ENCODE results near the gene TCP11L2. TPM values are rescaled to one million over a fixed set of nuclear protein-coding genes. Genes with fewer than 3 reads are reported as not detected.

Gene TCP11L2
- total and polyA plus RNA-seq, 2 of the 13 experiments (the other 11 are each of a cell fraction or from before 2014, with no cell fraction given) = 4.6 to 24.1 TPM

DNA sequence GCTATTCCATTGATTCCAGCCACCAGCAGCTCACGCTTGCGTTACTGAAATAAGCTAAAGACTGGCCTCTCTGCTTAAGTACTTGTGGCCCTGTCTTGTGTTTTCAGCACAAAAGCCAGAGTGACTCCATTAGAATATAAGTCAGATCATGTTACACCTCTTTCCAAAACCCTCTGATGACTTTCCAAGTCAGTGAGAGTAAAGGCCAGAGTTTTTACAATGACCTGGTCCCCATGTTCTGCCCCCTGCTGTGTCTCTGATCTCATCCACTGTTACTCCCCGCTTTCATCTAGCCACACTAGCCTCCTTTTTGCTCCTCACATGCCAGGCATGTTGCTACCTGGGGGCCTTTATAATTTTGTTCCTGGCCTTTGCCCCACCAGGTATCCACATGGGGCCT is 47.8 kb upstream of the TCP11L2 start:
- Histone ChIP-seq H3K4me1 (ENCODE audit: insufficient read depth, low read length) (peaks cover 12% of the 10 kb centered on the region), H3K36me3 (replicated peaks in 1 of 2; ENCODE audit: control insufficient read depth in 1 of 2, insufficient read depth in 2 of 2, low read length in 2 of 2) (no peaks in the 10 kb centered on the region), H3K9me3 (ENCODE audit: low read length) (no peaks in the 10 kb centered on the region), H2AFZ (ENCODE audit: low read length) (no peak overlapping the region), H3K27me3 (ENCODE audit: control insufficient read depth in 1 of 2, insufficient read depth in 2 of 2, low read length in 2 of 2) (0 out of 5 replicates have a peak, but pooled peaks cover 0 to 3% of the 10 kb centered on the region in 2 experiments), H3K4me2 (ENCODE audit: low read depth, low read length) (no peak overlapping the region), H3K27ac (ENCODE audit: extremely low read length, insufficient read depth, low read length) (no peak overlapping the region), H3K4me3 (replicated peaks in 1 of 3; ENCODE audit: insufficient read depth in 1 of 3, low read depth in 2 of 3, low read length in 3 of 3) (no peak overlapping the region), H3K79me2 (ENCODE audit: insufficient read depth, low read length) (no peaks in the 10 kb centered on the region), H3K9ac (ENCODE audit: insufficient read depth, low read depth, low read length) (no peak overlapping the region), H4K20me1 (ENCODE audit: insufficient read depth, low read length) (no peaks in the 10 kb centered on the region)
- FAIRE-seq = no peak
- ChIA-PET POLR2A (no interaction called here), CTCF (ENCODE audit: low intra/inter-chr PET ratio, low total read pairs) (no interaction called here)
- no TSS peak for BruUV-seq (replicated peaks)
- WGBS (ENCODE audit: low lambda C conversion rate) = 69% methylated on average over 3 of the region's 3 CpGs
- DNase-seq (ENCODE audit: low spot score) = no peak
- in situ Hi-C loops (cut with HindIII; ENCODE audit: extremely low pct_ligation_motif_present, low pct_unique_long_range_greater_than_20kb) = no loop called here
- intact Hi-C loops (cut with micrococcal nuclease; ENCODE audit: unreplicated experiment) = no loop called here
- ATAC-seq = no peak
- TF ChIP-seq, protein P1, sequence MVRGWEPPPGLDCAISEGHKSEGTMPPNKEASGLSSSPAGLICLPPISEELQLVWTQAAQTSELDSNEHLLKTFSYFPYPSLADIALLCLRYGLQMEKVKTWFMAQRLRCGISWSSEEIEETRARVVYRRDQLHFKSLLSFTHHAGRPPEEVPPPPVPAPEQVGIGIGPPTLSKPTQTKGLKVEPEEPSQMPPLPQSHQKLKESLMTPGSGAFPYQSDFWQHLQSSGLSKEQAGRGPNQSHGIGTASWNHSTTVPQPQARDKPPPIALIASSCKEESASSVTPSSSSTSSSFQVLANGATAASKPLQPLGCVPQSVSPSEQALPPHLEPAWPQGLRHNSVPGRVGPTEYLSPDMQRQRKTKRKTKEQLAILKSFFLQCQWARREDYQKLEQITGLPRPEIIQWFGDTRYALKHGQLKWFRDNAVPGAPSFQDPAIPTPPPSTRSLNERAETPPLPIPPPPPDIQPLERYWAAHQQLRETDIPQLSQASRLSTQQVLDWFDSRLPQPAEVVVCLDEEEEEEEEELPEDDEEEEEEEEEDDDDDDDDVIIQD (CRISPR knock-in tag; IDR thresholded peaks at IDR 0.05; ENCODE audit: low read depth) = no peak
- TF ChIP-seq SRSF9 (IDR thresholded peaks at IDR 0.05; ENCODE audit: borderline replicate concordance, insufficient read depth, low read depth, low read length, poor library complexity, severe bottlenecking) (no peak), ZNF138 (CRISPR knock-in tag; IDR thresholded peaks at IDR 0.05; ENCODE audit: low read depth) (no peak), ADNP (CRISPR knock-in tag; IDR thresholded peaks at IDR 0.05) (no peak), ZKSCAN8 (CRISPR knock-in tag; IDR thresholded peaks at IDR 0.05; ENCODE audit: borderline replicate concordance) (no peak), RXRA (CRISPR knock-in tag; IDR thresholded peaks at IDR 0.05) (no peak), CBX5 (CRISPR knock-in tag; IDR thresholded peaks at IDR 0.05; ENCODE audit: borderline replicate concordance) (no peak)
- TF ChIP-seq, protein P2, sequence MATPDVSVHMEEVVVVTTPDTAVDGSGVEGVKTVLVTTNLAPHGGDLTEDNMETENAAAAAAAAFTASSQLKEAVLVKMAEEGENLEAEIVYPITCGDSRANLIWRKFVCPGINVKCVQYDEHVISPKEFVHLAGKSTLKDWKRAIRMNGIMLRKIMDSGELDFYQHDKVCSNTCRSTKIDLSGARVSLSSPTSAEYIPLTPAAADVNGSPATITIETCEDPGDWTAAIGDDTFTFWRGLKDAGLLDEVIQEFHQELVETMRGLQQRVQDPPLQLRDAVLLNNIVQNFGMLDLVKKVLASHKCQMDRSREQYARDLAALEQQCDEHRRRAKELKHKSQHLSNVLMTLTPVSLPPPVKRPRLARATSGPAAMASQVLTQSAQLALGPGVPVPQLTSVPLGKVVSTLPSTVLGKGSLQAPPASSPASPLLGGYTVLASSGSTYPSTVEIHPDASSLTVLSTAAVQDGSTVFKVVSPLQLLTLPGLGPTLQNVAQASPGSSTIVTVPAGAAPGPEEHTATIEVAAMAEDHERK (CRISPR knock-in tag; IDR thresholded peaks at IDR 0.05; ENCODE audit: low read depth) = no peak
- TF ChIP-seq, protein P3, sequence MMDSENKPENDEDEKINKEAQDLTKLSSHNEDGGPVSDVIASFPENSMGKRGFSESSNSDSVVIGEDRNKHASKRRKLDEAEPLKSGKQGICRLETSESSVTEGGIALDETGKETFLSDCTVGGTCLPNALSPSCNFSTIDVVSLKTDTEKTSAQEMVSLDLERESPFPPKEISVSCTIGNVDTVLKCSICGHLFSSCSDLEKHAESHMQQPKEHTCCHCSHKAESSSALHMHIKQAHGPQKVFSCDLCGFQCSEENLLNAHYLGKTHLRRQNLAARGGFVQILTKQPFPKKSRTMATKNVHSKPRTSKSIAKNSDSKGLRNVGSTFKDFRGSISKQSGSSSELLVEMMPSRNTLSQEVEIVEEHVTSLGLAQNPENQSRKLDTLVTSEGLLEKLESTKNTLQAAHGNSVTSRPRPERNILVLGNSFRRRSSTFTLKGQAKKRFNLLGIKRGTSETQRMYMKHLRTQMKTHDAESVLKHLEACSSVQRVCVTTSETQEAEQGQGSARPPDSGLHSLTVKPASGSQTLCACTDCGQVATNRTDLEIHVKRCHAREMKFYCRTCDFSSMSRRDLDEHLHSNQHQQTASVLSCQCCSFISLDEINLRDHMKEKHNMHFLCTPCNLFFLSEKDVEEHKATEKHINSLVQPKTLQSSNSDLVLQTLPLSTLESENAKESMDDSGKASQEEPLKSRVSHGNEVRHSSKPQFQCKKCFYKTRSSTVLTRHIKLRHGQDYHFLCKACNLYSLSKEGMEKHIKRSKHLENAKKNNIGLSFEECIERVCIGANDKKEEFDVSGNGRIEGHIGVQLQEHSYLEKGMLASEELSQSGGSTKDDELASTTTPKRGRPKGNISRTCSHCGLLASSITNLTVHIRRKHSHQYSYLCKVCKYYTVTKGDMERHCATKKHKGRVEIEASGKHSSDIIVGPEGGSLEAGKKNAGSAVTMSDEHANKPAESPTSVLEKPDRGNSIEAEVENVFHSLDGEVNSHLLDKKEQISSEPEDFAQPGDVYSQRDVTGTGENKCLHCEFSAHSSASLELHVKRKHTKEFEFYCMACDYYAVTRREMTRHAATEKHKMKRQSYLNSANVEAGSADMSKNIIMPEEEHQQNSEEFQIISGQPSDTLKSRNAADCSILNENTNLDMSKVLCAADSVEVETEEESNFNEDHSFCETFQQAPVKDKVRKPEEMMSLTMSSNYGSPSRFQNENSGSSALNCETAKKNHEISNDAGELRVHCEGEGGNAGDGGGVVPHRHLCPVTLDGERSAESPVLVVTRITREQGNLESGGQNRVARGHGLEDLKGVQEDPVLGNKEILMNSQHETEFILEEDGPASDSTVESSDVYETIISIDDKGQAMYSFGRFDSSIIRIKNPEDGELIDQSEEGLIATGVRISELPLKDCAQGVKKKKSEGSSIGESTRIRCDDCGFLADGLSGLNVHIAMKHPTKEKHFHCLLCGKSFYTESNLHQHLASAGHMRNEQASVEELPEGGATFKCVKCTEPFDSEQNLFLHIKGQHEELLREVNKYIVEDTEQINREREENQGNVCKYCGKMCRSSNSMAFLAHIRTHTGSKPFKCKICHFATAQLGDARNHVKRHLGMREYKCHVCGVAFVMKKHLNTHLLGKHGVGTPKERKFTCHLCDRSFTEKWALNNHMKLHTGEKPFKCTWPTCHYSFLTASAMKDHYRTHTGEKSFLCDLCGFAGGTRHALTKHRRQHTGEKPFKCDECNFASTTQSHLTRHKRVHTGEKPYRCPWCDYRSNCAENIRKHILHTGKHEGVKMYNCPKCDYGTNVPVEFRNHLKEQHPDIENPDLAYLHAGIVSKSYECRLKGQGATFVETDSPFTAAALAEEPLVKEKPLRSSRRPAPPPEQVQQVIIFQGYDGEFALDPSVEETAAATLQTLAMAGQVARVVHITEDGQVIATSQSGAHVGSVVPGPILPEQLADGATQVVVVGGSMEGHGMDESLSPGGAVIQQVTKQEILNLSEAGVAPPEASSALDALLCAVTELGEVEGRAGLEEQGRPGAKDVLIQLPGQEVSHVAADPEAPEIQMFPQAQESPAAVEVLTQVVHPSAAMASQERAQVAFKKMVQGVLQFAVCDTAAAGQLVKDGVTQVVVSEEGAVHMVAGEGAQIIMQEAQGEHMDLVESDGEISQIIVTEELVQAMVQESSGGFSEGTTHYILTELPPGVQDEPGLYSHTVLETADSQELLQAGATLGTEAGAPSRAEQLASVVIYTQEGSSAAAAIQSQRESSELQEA (CRISPR knock-in tag; IDR thresholded peaks at IDR 0.05; ENCODE audit: not compliant biosample characterization) = no peak
